RKO (cell line): ENCODE measurements around the gene SSBP2.
A peak's percentile ranks its signal among the peaks of the same experiment; 100 is the strongest.
"Not testable (repeated sequence)": the region's sequence is repeated elsewhere in the genome, so short reads cannot be mapped to it uniquely, and the experiment has no call there.

ENCODE experiments used
- DNase-seq: peaks from one replicate; pipeline ENCODE4 v3.0.0-alpha.2; 2016; ENCODE audit warnings: low spot score

Gene SSBP2

GRCh38 chr5:81656783-81657182 is 94.1 kb downstream of the SSBP2 start:
- DNase-seq, result no peak

GRCh38 chr5:81650987-81651386 is 99.9 kb downstream of the SSBP2 start:
- DNase-seq, result no peak

GRCh38 chr5:81646469-81646995 is 104.4 kb downstream of the SSBP2 start:
- no peak for DNase-seq

- DNase-seq, result no peak
Observed at GRCh38 chr5:81642210-81642609, 108.7 kb downstream of the SSBP2 start.

- DNase-seq, result no peak
Observed at GRCh38 chr5:81639556-81639955, 111.3 kb downstream of the SSBP2 start.

GRCh38 chr5:81638471-81638870 is 112.4 kb downstream of the SSBP2 start:
- no peak for DNase-seq

GRCh38 chr5:81633891-81634290 is 117.0 kb downstream of the SSBP2 start:
- DNase-seq, result no peak

- no peak for DNase-seq
Observed at GRCh38 chr5:81633471-81633870, 117.4 kb downstream of the SSBP2 start.

- DNase-seq, result no peak
Observed at GRCh38 chr5:81632679-81633078, 118.2 kb downstream of the SSBP2 start.

- DNase-seq, result no peak
Observed at GRCh38 chr5:81631621-81632020, 119.3 kb downstream of the SSBP2 start.

GRCh38 chr5:81631124-81631523 is 119.8 kb downstream of the SSBP2 start:
- no peak for DNase-seq

GRCh38 chr5:81630684-81631083 is 120.2 kb downstream of the SSBP2 start:
- DNase-seq, result no peak

GRCh38 chr5:81629986-81630385 is 120.9 kb downstream of the SSBP2 start:
- DNase-seq, result no peak

GRCh38 chr5:81628061-81628460 is 122.8 kb downstream of the SSBP2 start:
- DNase-seq, result not testable (repeated sequence)

- DNase-seq, result peak; percentile 84
Observed at GRCh38 chr5:81626524-81626923, 124.4 kb downstream of the SSBP2 start.

- DNase-seq, result no peak
Observed at GRCh38 chr5:81609810-81610375, 141.0 kb downstream of the SSBP2 start.

GRCh38 chr5:81608976-81609375 is 141.9 kb downstream of the SSBP2 start:
- no peak for DNase-seq

GRCh38 chr5:81607693-81608092 is 143.2 kb downstream of the SSBP2 start:
- DNase-seq, result no peak

GRCh38 chr5:81606150-81606549 is 144.7 kb downstream of the SSBP2 start:
- no peak for DNase-seq

GRCh38 chr5:81605299-81605698 is 145.6 kb downstream of the SSBP2 start:
- no peak for DNase-seq

- no peak for DNase-seq
Observed at GRCh38 chr5:81604193-81604592, 146.7 kb downstream of the SSBP2 start.

GRCh38 chr5:81601919-81602318 is 149.0 kb downstream of the SSBP2 start:
- DNase-seq, result no peak

GRCh38 chr5:81592085-81592484 is 158.8 kb downstream of the SSBP2 start:
- not testable (repeated sequence) for DNase-seq
